NCI-H2227 (cell line): ENCODE results near the gene CIB4.
A peak's percentile ranks its signal among the peaks of the same experiment; 100 is the strongest.

Experiments
- DNase-seq: peaks from one replicate; lab custom pipeline; 2025; ENCODE audit not compliant: unreplicated experiment; lab: John Stamatoyannopoulos, UW

Gene CIB4

GRCh38 chr2:26555246-26556133, 85.7 kb downstream of the CIB4 start:
- DNase-seq = no peak

GRCh38 chr2:26552641-26553374, 88.4 kb downstream of the CIB4 start:
- peak; percentile 12 for DNase-seq

- DNase-seq = no peak
Measured at GRCh38 chr2:26550276-26551015, 90.7 kb downstream of the CIB4 start.

- DNase-seq = no peak
Measured at GRCh38 chr2:26542676-26543505, 98.3 kb downstream of the CIB4 start.

GRCh38 chr2:26542194-26542455, 99.0 kb downstream of the CIB4 start:
- DNase-seq = no peak

- DNase-seq = no peak
Measured at GRCh38 chr2:26541401-26542193, 99.6 kb downstream of the CIB4 start.

GRCh38 chr2:26540961-26541360, 100.2 kb downstream of the CIB4 start:
- no peak for DNase-seq

GRCh38 chr2:26540306-26540705, 100.9 kb downstream of the CIB4 start:
- DNase-seq = no peak

- DNase-seq = no peak
Measured at GRCh38 chr2:26537826-26538475, 103.2 kb downstream of the CIB4 start.

GRCh38 chr2:26537069-26537825, 103.9 kb downstream of the CIB4 start:
- DNase-seq = no peak

- no peak for DNase-seq
Measured at GRCh38 chr2:26536371-26537068, 104.6 kb downstream of the CIB4 start.

- DNase-seq = no peak
Measured at GRCh38 chr2:26535663-26536275, 105.4 kb downstream of the CIB4 start.

- DNase-seq = no peak
Measured at GRCh38 chr2:26534865-26535662, 106.1 kb downstream of the CIB4 start.

- DNase-seq = no peak
Measured at GRCh38 chr2:26534098-26534864, 106.9 kb downstream of the CIB4 start.

- no peak for DNase-seq
Measured at GRCh38 chr2:26533661-26534060, 107.5 kb downstream of the CIB4 start.
